Measurements from ENCODE around the gene TRIM71.

GRCh38 chr3:32843510-32844321, 25.9 kb downstream of the TRIM71 start:
- no peak for TF ChIP-seq EZH2phosphoT487 (IDR thresholded peaks at IDR 0.05; ENCODE audit: insufficient read depth, low read depth)
- TF ChIP-seq EZH2 (IDR thresholded peaks at IDR 0.05; ENCODE audit: insufficient read depth, poor library complexity, severe bottlenecking), result no peak

All from GM23248 (cell line).